Osteocyte (in vitro differentiated cells): ENCODE data around the gene USB1. TPM values are rescaled to one million over a fixed set of nuclear protein-coding genes. Genes with fewer than 3 reads are reported as not detected.

Source experiments
- DNase-seq: peaks from one replicate; pipeline ENCODE4 v3.0.0; 2021; ENCODE audit warnings: mixed read lengths; ENCODE audit not compliant: unreplicated experiment; ENCODE audit errors: extremely low spot score
- H3K27ac Mint-ChIP-seq: one replicate; pipeline ENCODE4 v1.8.0; 2021; ENCODE audit warnings: mild to moderate bottlenecking, mixed read lengths; ENCODE audit not compliant: unreplicated experiment
- H3K27me3 Mint-ChIP-seq: one replicate; pipeline ENCODE4 v1.8.0; 2021; ENCODE audit warnings: mixed read lengths; ENCODE audit not compliant: unreplicated experiment
- H3K36me3 Mint-ChIP-seq: one replicate; pipeline ENCODE4 v1.8.0; 2021; ENCODE audit warnings: mixed read lengths; ENCODE audit not compliant: unreplicated experiment
- H3K4me1 Mint-ChIP-seq: one replicate; pipeline ENCODE4 v1.8.0; 2021; ENCODE audit warnings: mixed read lengths; ENCODE audit not compliant: unreplicated experiment
- H3K4me3 Mint-ChIP-seq: one replicate; pipeline ENCODE4 v1.8.0; 2021; ENCODE audit warnings: mild to moderate bottlenecking, moderate library complexity, mixed read lengths; ENCODE audit not compliant: unreplicated experiment
- H3K9me3 Mint-ChIP-seq: one replicate; pipeline ENCODE4 v1.8.0; 2021; ENCODE audit warnings: mixed read lengths; ENCODE audit not compliant: unreplicated experiment
- total RNA-seq: library from RNA; stranded (reverse); gene quantifications from 2 replicates; pipeline ENCODE4 v1.2.1, GENCODE V29; 2021
- TF ChIP-seq, protein P1 (sequence below): fragments of 200-600 bp; sonication (generic); IDR thresholded peaks from 2 replicates; pipeline ENCODE4 v1.5.0; 2021; ENCODE audit warnings: antibody characterized with exemption, mild to moderate bottlenecking, moderate library complexity

Gene USB1
- total RNA-seq, 1 donor from 2014 or later: 45.5 TPM

DNA sequence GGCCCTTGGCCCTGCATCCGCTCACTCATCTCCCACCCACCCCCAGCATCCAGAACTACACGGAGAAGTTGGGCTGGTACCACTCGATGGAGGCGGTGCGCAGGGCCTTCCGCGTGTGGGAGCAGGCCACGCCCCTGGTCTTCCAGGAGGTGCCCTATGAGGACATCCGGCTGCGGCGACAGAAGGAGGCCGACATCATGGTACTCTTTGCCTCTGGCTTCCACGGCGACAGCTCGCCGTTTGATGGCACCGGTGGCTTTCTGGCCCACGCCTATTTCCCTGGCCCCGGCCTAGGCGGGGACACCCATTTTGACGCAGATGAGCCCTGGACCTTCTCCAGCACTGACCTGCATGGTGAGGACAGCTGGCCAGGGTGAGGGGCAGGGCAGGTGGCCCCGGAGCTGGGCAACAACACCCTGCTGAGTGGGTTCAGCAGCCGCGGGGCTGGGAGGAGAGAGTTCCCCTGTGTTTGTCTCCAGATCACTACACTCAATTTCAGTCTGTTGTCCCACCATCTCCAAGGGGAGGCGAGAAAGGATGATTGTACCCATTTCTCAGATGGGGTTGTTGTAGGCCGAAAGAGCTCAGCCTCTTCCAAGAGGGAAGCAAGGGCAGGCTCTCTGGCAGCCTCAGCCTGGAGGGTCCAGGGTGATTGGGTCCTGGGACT is 38.8 kb downstream of the USB1 start:
- Mint-ChIP-seq H3K4me1 (no peaks in the 10 kb centered on the region), H3K27ac (no peak overlapping the region), H3K27me3 (no peaks in the 10 kb centered on the region), H3K9me3 (no peaks in the 10 kb centered on the region), H3K36me3 (no peaks in the 10 kb centered on the region), H3K4me3 (no peak overlapping the region)
- no peak for DNase-seq
- TF ChIP-seq, protein P1, sequence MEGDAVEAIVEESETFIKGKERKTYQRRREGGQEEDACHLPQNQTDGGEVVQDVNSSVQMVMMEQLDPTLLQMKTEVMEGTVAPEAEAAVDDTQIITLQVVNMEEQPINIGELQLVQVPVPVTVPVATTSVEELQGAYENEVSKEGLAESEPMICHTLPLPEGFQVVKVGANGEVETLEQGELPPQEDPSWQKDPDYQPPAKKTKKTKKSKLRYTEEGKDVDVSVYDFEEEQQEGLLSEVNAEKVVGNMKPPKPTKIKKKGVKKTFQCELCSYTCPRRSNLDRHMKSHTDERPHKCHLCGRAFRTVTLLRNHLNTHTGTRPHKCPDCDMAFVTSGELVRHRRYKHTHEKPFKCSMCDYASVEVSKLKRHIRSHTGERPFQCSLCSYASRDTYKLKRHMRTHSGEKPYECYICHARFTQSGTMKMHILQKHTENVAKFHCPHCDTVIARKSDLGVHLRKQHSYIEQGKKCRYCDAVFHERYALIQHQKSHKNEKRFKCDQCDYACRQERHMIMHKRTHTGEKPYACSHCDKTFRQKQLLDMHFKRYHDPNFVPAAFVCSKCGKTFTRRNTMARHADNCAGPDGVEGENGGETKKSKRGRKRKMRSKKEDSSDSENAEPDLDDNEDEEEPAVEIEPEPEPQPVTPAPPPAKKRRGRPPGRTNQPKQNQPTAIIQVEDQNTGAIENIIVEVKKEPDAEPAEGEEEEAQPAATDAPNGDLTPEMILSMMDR: no peak

DNA sequence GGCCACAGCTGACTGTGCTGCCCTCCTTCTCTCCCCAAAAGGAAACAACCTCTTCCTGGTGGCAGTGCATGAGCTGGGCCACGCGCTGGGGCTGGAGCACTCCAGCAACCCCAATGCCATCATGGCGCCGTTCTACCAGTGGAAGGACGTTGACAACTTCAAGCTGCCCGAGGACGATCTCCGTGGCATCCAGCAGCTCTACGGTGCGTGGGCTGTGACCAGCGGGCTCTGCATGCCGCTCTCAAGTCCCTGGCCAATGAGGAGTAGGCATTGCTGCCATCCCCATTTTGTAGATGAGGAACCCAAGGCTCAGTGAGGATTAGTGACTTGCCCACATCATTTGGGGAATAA is 39.3 kb downstream of the USB1 start:
- H3K9me3 Mint-ChIP-seq: no peaks in the 10 kb centered on the region

DNA sequence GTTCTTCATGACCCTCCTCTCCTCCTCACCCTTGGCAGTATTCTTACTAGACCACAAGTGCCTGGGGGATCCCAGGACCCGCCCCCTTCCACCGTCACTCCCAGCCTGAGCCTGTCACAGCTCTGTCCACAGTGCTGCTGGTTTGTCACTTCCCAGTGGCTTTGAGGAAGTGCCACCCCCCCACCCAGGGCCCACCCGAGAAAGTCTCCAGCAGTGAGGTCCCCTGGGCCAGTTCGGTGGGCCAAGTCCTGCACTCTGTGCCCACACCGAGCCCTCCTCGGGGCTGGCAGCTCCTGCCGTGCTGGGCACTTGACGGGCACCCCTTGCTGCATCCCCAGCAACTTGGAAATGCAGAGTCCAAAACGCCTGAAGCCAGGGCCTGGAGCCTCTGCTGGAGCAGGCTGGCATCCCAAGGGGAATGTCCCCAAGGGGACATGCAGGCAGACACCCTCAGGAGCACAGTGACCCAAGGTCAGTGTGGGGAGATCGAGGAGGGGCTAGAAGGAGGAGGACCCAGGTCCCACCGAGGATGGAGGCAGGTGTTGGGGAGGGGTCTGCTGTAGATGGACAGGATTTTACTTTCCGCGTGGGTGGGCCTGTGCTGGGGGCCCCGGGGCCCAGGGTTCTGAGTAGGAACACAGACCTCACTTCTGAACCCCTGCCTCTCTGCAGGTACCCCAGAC is 39.9 kb downstream of the USB1 start:
- H3K27ac Mint-ChIP-seq: no peak overlapping the region
- no peak for DNase-seq
- H3K36me3 Mint-ChIP-seq: no peaks in the 10 kb centered on the region
- TF ChIP-seq, protein P1: no peak
- no peaks in the 10 kb centered on the region for H3K27me3 Mint-ChIP-seq
- no peaks in the 10 kb centered on the region for H3K9me3 Mint-ChIP-seq
- H3K4me3 Mint-ChIP-seq: no peak overlapping the region
- H3K4me1 Mint-ChIP-seq: peaks cover under 1% of the 10 kb centered on the region

More for the DNA sequence above, 39.3 kb downstream of the USB1 start:
- H3K27me3 Mint-ChIP-seq: no peaks in the 10 kb centered on the region
- no peak overlapping the region for H3K27ac Mint-ChIP-seq
- H3K36me3 Mint-ChIP-seq: no peaks in the 10 kb centered on the region
- no peaks in the 10 kb centered on the region for H3K4me1 Mint-ChIP-seq
- no peak overlapping the region for H3K4me3 Mint-ChIP-seq
- DNase-seq: no peak
- TF ChIP-seq, protein P1: no peak

DNA sequence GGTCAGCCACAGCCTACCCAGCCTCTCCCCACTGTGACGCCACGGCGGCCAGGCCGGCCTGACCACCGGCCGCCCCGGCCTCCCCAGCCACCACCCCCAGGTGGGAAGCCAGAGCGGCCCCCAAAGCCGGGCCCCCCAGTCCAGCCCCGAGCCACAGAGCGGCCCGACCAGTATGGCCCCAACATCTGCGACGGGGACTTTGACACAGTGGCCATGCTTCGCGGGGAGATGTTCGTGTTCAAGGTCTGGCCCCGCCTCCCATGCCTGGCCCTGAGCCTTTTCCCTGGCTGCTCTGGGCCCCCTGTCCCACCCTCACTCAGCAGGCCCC is 40.4 kb downstream of the USB1 start:
- Mint-ChIP-seq H3K36me3 (no peaks in the 10 kb centered on the region), H3K4me3 (no peak overlapping the region), H3K4me1 (peaks cover 2% of the 10 kb centered on the region), H3K27me3 (no peaks in the 10 kb centered on the region), H3K9me3 (no peaks in the 10 kb centered on the region), H3K27ac (no peak overlapping the region)
- TF ChIP-seq, protein P1: no peak
- no peak for DNase-seq

DNA sequence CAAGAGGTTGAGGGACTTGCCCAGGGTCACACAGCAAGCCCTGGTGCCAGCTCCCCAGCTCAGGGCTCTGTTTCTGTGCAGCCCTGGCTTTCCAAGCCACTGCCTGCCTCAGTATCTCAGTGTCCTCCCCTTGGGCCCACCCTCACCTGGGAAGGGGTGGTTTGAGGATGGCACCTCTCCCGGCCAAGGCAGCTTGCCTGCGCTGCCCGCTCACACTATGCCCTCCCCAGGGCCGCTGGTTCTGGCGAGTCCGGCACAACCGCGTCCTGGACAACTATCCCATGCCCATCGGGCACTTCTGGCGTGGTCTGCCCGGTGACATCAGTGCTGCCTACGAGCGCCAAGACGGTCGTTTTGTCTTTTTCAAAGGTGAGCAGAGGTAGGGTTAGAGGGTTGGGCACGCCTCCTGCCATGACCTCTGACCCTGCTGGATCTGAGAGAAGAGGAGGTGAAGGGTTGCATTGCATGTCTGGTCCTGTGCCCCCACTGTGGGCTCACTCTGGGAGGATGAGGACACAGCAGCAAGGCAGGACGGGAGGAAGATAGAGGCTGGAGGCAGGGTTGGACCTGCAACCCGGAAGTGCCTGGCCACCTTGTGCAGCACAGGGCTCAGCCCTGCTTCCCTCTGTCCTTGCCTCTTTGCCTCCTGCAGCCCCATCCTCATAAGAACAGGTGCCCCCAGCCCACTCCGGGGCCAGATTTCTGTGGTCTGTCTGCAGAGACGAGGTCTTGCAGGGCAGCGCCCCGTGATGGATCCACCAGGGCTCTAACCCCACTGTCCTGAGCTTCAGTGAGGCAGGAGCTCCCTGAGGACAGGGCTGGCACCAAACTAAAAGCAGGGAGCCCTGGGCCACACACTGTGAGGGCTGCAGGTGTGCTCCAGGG is 41.0 kb downstream of the USB1 start:
- peaks cover 2% of the 10 kb centered on the region for H3K4me1 Mint-ChIP-seq
- H3K9me3 Mint-ChIP-seq: no peaks in the 10 kb centered on the region
- H3K27me3 Mint-ChIP-seq: no peaks in the 10 kb centered on the region
- TF ChIP-seq, protein P1: no peak
- no peak overlapping the region for H3K27ac Mint-ChIP-seq
- no peaks in the 10 kb centered on the region for H3K36me3 Mint-ChIP-seq
- DNase-seq: no peak
- H3K4me3 Mint-ChIP-seq: no peak overlapping the region
